ENCODE results near the gene EXO1. TPM values are rescaled to one million over a fixed set of nuclear protein-coding genes. Genes with fewer than 3 reads are reported as not detected.
"Not testable (repeated sequence)": the region's sequence is repeated elsewhere in the genome, so short reads cannot be mapped to it uniquely, and the experiment has no call there.

Gene EXO1
- total RNA-seq, 2 donors from 2014 or later: 0.16 TPM; not detected in 1

- TF ChIP-seq, protein P1, sequence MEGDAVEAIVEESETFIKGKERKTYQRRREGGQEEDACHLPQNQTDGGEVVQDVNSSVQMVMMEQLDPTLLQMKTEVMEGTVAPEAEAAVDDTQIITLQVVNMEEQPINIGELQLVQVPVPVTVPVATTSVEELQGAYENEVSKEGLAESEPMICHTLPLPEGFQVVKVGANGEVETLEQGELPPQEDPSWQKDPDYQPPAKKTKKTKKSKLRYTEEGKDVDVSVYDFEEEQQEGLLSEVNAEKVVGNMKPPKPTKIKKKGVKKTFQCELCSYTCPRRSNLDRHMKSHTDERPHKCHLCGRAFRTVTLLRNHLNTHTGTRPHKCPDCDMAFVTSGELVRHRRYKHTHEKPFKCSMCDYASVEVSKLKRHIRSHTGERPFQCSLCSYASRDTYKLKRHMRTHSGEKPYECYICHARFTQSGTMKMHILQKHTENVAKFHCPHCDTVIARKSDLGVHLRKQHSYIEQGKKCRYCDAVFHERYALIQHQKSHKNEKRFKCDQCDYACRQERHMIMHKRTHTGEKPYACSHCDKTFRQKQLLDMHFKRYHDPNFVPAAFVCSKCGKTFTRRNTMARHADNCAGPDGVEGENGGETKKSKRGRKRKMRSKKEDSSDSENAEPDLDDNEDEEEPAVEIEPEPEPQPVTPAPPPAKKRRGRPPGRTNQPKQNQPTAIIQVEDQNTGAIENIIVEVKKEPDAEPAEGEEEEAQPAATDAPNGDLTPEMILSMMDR (IDR thresholded peaks at IDR 0.05): no peak
These were observed 28.6 kb upstream of the EXO1 start for GRCh38 chr1:241819340-241819866.

GRCh38 chr1:241821363-241821762, 26.6 kb upstream of the EXO1 start:
- TF ChIP-seq, protein P1 (IDR thresholded peaks at IDR 0.05): no peak
- Histone ChIP-seq H3K4me3 (no peak overlapping the region), H3K27me3 (no peaks in the 10 kb centered on the region), H3K27ac (no peak overlapping the region), H3K4me1 (no peaks in the 10 kb centered on the region), H3K9me3 (no peaks in the 10 kb centered on the region), H3K36me3 (no peaks in the 10 kb centered on the region)
- no peak for DNase-seq (ENCODE audit: low spot score)

More at GRCh38 chr1:241819340-241819866, 28.6 kb upstream of the EXO1 start:
- H3K27me3 ChIP-seq: no peaks in the 10 kb centered on the region
- DNase-seq (ENCODE audit: low spot score): no peak
- H3K4me1 ChIP-seq: no peaks in the 10 kb centered on the region
- H3K36me3 ChIP-seq: no peaks in the 10 kb centered on the region
- H3K9me3 ChIP-seq: no peaks in the 10 kb centered on the region
- H3K4me3 ChIP-seq: no peak overlapping the region
- no peak overlapping the region for H3K27ac ChIP-seq

DNA sequence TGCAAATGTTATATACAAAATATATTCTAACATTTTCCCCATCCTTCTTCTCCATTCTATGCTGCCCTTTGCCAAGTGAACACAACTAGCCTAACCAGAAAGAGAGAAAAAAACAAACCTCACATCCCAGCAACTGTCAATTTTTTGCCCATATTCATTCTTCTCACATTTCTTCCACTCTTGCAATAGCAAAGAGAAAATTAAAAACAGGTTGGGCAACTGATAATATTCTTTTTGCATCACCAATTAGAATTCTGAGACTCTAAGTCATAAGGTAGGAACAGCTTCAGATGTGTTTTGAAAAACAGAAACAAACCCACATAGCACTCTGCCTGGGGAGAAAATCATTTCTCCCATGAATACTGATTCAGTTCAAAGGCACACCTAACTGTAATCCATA, 25.2 kb upstream of the EXO1 start:
- no peaks in the 10 kb centered on the region for H3K36me3 ChIP-seq
- TF ChIP-seq, protein P1 (IDR thresholded peaks at IDR 0.05): no peak
- no peaks in the 10 kb centered on the region for H3K9me3 ChIP-seq
- no peaks in the 10 kb centered on the region for H3K4me1 ChIP-seq
- H3K27me3 ChIP-seq: no peaks in the 10 kb centered on the region
- DNase-seq (ENCODE audit: low spot score): no peak
- H3K27ac ChIP-seq: no peak overlapping the region
- H3K4me3 ChIP-seq: no peak overlapping the region

- H3K9me3 ChIP-seq: no peaks in the 10 kb centered on the region
- TF ChIP-seq, protein P1 (IDR thresholded peaks at IDR 0.05): no peak
- peaks cover 0 to 6% of the 10 kb centered on the region in 2 donors for H3K4me1 ChIP-seq
- no peak overlapping the region for H3K4me3 ChIP-seq
- H3K36me3 ChIP-seq: no peaks in the 10 kb centered on the region
- H3K27ac ChIP-seq: no peak overlapping the region
- H3K27me3 ChIP-seq: no peaks in the 10 kb centered on the region
- no peak for DNase-seq (ENCODE audit: low spot score)
These were observed 24.1 kb upstream of the EXO1 start for GRCh38 chr1:241823925-241824324.

- Histone ChIP-seq H3K36me3 (no peaks in the 10 kb centered on the region), H3K4me3 (no peak overlapping the region), H3K9me3 (no peaks in the 10 kb centered on the region), H3K27me3 (no peaks in the 10 kb centered on the region), H3K27ac (no peak overlapping the region), H3K4me1 (peaks cover 0 to 7% of the 10 kb centered on the region in 2 donors)
- no peak for DNase-seq (ENCODE audit: low spot score)
- TF ChIP-seq, protein P1 (IDR thresholded peaks at IDR 0.05): no peak
These were observed 22.4 kb upstream of the EXO1 start for GRCh38 chr1:241825581-241825980.

DNA sequence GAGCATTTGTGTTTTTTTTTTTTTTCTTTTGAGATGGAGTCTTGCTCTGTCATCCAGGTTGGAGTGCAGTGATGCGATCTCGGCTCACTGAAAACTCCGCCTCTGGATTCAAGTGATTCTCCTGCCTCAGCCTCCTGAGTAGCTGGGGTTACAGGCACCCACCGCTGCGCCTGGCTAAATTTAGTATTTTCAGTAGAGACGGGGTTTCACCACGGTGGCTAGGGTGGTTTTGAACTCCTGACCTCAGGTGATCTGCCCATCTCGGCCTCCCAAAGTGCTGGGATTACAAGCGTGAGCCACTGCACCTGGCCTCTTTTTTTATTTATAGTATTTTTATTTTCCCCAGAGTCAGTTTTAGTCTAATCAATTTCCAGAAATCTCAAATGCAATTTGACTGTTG, 21.4 kb upstream of the EXO1 start:
- DNase-seq (ENCODE audit: low spot score); H3K27ac ChIP-seq; H3K4me1 ChIP-seq; H3K9me3 ChIP-seq; H3K4me3 ChIP-seq; H3K27me3 ChIP-seq; H3K36me3 ChIP-seq: not testable (repeated sequence)

Data from right atrium auricular region (tissue), 2 donors.